ENCODE data around the gene THOP1. TPM values are rescaled to one million over a fixed set of nuclear protein-coding genes. Genes with fewer than 3 reads are reported as not detected.

The THOP1 gene
- polyA plus RNA-seq, 2 of the 4 experiments (the other 2 are of a cell fraction), result 43.5 to 90.5 TPM

GRCh38 chr19:2812414-2813234, 27.3 kb downstream of the THOP1 start:
- WGBS (ENCODE audit: missing lambda C conversion rate), result no CpG with 5 or more reads among the region's 37 CpGs
- Histone ChIP-seq H3K9me3 (no peaks in the 10 kb centered on the region), H3K4me2 (no peak overlapping the region), H3K4me1 (no peaks in the 10 kb centered on the region), H3K27ac (no peak overlapping the region), H3K4me3 (no peak overlapping the region)
- TF ChIP-seq HOXB13 (CRISPR knock-in tag; IDR thresholded peaks at IDR 0.05; ENCODE audit: low read depth) (no peak), EP300 (IDR thresholded peaks at IDR 0.05) (no peak), MAFK (IDR thresholded peaks at IDR 0.05; ENCODE audit: partially characterized antibody) (no peak)
- ChIA-PET CTCF (interaction anchor here (0.5 kb wide), 1 partner anchor 1262 kb away, joined by 3 read pairs; no protein-coding TSS in a partner anchor), POLR2A (no interaction called here)
- FAIRE-seq (no peak), ATAC-seq (no peak), DNase-seq (ENCODE audit: low read depth in 1 of 2, low spot score in 1 of 2) (no peak)

DNA sequence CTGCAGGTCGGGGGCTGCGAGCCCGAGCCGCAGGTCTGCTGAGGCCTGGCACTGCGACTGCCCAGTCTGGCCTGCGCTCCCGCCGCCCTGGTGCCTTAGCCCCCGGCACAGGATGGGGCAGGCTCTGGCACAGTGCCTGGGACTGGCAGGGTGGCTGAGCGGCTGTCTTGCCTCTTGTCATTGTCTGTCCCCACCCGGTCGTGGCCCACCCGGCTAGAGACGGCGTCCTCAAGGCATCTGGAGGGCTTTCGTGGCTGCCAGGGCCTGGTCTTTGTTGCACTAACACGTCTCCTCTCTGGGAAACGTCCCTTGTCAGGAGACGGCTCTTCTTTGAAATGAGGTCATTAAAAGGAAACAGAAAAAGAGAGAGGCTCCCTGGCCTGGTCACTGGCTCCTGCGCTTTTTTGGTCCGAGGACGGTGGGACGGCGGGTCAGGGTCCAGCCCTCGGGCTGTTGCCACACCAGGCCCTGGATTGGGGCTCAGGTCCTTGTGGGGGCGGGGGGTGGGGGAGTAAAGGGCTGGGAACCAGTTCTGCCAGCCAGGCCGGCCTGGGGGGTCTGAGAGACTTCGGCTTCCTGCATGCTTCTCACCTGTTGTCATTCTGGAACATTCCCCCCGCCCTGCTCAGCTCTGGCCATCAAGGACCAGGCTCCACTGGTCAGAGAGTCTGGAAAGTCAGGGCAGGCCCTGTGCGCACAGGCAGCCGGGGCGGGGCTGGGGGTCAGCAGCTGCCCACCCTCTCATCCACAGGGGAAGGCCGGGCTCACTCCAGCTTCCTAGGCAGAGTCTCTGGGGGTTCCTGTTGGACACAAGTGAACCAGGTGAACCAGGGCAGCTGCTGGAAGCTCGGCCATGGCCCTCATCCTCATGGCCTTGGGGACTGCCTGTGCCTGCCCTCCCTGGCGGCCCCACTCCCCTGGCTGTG, 28.2 kb downstream of the THOP1 start:
- H3K27ac ChIP-seq, result no peak overlapping the region
- TF ChIP-seq ESRRA (IDR thresholded peaks at IDR 0.05; ENCODE audit: borderline replicate concordance, low read length), result no peak
- TF ChIP-seq BHLHE40 (IDR thresholded peaks at IDR 0.05; ENCODE audit: low read depth, low read length), result no peak
- TF ChIP-seq, protein P1, sequence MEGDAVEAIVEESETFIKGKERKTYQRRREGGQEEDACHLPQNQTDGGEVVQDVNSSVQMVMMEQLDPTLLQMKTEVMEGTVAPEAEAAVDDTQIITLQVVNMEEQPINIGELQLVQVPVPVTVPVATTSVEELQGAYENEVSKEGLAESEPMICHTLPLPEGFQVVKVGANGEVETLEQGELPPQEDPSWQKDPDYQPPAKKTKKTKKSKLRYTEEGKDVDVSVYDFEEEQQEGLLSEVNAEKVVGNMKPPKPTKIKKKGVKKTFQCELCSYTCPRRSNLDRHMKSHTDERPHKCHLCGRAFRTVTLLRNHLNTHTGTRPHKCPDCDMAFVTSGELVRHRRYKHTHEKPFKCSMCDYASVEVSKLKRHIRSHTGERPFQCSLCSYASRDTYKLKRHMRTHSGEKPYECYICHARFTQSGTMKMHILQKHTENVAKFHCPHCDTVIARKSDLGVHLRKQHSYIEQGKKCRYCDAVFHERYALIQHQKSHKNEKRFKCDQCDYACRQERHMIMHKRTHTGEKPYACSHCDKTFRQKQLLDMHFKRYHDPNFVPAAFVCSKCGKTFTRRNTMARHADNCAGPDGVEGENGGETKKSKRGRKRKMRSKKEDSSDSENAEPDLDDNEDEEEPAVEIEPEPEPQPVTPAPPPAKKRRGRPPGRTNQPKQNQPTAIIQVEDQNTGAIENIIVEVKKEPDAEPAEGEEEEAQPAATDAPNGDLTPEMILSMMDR (IDR thresholded peaks at IDR 0.05), result no peak
- TF ChIP-seq CEBPB (IDR thresholded peaks at IDR 0.05), result no peak
- no peak for TF ChIP-seq ELK1 (IDR thresholded peaks at IDR 0.05; ENCODE audit: low read depth, low read length)
- no peak for TF ChIP-seq POLR2A (IDR thresholded peaks at IDR 0.05; ENCODE audit: low read length)
- no peak for TF ChIP-seq ZFP36 (IDR thresholded peaks at IDR 0.05; ENCODE audit: borderline replicate concordance, partially characterized antibody)
- TF ChIP-seq MAFK (IDR thresholded peaks at IDR 0.05; ENCODE audit: partially characterized antibody), result no peak
- TF ChIP-seq, protein P2, sequence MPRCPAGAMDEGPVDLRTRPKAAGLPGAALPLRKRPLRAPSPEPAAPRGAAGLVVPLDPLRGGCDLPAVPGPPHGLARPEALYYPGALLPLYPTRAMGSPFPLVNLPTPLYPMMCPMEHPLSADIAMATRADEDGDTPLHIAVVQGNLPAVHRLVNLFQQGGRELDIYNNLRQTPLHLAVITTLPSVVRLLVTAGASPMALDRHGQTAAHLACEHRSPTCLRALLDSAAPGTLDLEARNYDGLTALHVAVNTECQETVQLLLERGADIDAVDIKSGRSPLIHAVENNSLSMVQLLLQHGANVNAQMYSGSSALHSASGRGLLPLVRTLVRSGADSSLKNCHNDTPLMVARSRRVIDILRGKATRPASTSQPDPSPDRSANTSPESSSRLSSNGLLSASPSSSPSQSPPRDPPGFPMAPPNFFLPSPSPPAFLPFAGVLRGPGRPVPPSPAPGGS (IDR thresholded peaks at IDR 0.05), result no peak
- H3K9me3 ChIP-seq, result no peaks in the 10 kb centered on the region
- 97% methylated on average over 9 of the region's 35 CpGs for WGBS (ENCODE audit: missing lambda C conversion rate)
- ChIA-PET POLR2A (no interaction called here), CTCF (no interaction called here)
- no peak overlapping the region for H3K4me3 ChIP-seq
- ATAC-seq (no peak), DNase-seq (ENCODE audit: low read depth in 1 of 2, low spot score in 1 of 2) (no peak), FAIRE-seq (no peak)
- no peak overlapping the region for H3K4me2 ChIP-seq
- H3K4me1 ChIP-seq, result no peaks in the 10 kb centered on the region

DNA sequence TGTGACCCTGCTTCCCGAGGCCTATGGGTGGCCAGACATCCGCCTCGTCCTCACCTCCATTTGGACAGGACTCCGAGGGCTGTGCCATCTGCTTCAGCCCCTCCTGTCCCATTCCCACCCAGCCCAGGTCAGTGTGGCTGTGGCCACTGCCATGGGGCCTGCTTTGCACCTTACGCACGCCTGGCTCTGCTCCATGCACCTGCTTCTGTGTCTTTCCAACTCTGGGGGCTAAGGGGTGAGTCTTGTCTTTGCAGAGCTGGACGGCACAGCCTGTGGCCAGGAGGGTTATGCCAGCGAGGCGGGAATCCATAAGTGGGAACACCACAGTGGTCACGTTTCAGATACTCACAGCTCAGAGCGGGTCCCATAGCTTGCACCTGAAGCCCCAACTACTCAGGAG, 29.1 kb downstream of the THOP1 start:
- ATAC-seq, result no peak
- H3K9me3 ChIP-seq, result no peaks in the 10 kb centered on the region
- 98% methylated on average over 6 of the region's 11 CpGs for WGBS (ENCODE audit: missing lambda C conversion rate)
- no peaks in the 10 kb centered on the region for H3K4me1 ChIP-seq
- TF ChIP-seq RNF2 (IDR thresholded peaks at IDR 0.05; ENCODE audit: borderline replicate concordance, low read depth) (no peak), HOXB5 (CRISPR knock-in tag; IDR thresholded peaks at IDR 0.05) (no peak), SMC3 (IDR thresholded peaks at IDR 0.05) (no peak), EHF (CRISPR knock-in tag; IDR thresholded peaks at IDR 0.05) (no peak), ELK1 (IDR thresholded peaks at IDR 0.05; ENCODE audit: low read depth, low read length) (no peak), HOXA7 (CRISPR knock-in tag; IDR thresholded peaks at IDR 0.05) (no peak), POLR2A (IDR thresholded peaks at IDR 0.05; ENCODE audit: low read length) (no peak), ZSCAN20 (CRISPR knock-in tag; IDR thresholded peaks at IDR 0.05) (no peak), GATA3 (IDR thresholded peaks at IDR 0.05; ENCODE audit: borderline replicate concordance) (no peak), ZFP36 (IDR thresholded peaks at IDR 0.05; ENCODE audit: borderline replicate concordance, partially characterized antibody) (no peak), TFCP2L1 (CRISPR knock-in tag; IDR thresholded peaks at IDR 0.05) (no peak), KDM1A (IDR thresholded peaks at IDR 0.05; ENCODE audit: low read depth) (no peak), FOSL2 (IDR thresholded peaks at IDR 0.05) (no peak), FOSL2 (CRISPR knock-in tag; IDR thresholded peaks at IDR 0.05) (no peak), CEBPB (IDR thresholded peaks at IDR 0.05) (no peak), MAZ (IDR thresholded peaks at IDR 0.05; ENCODE audit: borderline replicate concordance, low read depth, low read length) (no peak), CBX8 (IDR thresholded peaks at IDR 0.05) (no peak), ZC3H11A (IDR thresholded peaks at IDR 0.05) (no peak), FOXS1 (CRISPR knock-in tag; IDR thresholded peaks at IDR 0.05) (no peak)
- no peak overlapping the region for H3K27ac ChIP-seq
- H3K4me3 ChIP-seq, result no peak overlapping the region
- CTCF ChIA-PET, result interaction anchor here (0.7 kb wide), 1 partner anchor 11 kb away, joined by 3 read pairs; no protein-coding TSS in a partner anchor
- no peak overlapping the region for H3K4me2 ChIP-seq
- no peak for DNase-seq (ENCODE audit: low read depth in 1 of 2, low spot score in 1 of 2)
- POLR2A ChIA-PET, result no interaction called here
- no peak for FAIRE-seq

All from A549 (cell line).